ENCODE results near the gene THADA. TPM values are rescaled to one million over a fixed set of nuclear protein-coding genes. Genes with fewer than 3 reads are reported as not detected.
"Not testable (repeated sequence)": the region's sequence is repeated elsewhere in the genome, so short reads cannot be mapped to it uniquely, and the experiment has no call there.

The THADA gene, protein sequence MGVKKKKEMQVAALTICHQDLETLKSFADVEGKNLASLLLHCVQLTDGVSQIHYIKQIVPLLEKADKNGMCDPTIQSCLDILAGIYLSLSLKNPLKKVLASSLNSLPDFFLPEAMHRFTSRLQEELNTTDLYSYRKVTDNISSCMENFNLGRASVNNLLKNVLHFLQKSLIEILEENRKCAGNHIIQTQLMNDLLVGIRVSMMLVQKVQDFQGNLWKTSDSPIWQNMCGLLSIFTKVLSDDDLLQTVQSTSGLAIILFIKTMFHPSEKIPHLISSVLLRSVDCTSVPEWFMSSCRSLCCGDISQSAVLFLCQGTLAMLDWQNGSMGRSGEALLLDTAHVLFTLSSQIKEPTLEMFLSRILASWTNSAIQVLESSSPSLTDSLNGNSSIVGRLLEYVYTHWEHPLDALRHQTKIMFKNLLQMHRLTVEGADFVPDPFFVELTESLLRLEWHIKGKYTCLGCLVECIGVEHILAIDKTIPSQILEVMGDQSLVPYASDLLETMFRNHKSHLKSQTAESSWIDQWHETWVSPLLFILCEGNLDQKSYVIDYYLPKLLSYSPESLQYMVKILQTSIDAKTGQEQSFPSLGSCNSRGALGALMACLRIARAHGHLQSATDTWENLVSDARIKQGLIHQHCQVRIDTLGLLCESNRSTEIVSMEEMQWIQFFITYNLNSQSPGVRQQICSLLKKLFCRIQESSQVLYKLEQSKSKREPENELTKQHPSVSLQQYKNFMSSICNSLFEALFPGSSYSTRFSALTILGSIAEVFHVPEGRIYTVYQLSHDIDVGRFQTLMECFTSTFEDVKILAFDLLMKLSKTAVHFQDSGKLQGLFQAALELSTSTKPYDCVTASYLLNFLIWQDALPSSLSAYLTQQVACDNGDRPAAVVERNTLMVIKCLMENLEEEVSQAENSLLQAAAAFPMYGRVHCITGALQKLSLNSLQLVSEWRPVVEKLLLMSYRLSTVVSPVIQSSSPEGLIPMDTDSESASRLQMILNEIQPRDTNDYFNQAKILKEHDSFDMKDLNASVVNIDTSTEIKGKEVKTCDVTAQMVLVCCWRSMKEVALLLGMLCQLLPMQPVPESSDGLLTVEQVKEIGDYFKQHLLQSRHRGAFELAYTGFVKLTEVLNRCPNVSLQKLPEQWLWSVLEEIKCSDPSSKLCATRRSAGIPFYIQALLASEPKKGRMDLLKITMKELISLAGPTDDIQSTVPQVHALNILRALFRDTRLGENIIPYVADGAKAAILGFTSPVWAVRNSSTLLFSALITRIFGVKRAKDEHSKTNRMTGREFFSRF (N-terminal part only)
- 65.0 TPM for total RNA-seq (ENCODE audit: insufficient read depth, low replicate concordance)

DNA sequence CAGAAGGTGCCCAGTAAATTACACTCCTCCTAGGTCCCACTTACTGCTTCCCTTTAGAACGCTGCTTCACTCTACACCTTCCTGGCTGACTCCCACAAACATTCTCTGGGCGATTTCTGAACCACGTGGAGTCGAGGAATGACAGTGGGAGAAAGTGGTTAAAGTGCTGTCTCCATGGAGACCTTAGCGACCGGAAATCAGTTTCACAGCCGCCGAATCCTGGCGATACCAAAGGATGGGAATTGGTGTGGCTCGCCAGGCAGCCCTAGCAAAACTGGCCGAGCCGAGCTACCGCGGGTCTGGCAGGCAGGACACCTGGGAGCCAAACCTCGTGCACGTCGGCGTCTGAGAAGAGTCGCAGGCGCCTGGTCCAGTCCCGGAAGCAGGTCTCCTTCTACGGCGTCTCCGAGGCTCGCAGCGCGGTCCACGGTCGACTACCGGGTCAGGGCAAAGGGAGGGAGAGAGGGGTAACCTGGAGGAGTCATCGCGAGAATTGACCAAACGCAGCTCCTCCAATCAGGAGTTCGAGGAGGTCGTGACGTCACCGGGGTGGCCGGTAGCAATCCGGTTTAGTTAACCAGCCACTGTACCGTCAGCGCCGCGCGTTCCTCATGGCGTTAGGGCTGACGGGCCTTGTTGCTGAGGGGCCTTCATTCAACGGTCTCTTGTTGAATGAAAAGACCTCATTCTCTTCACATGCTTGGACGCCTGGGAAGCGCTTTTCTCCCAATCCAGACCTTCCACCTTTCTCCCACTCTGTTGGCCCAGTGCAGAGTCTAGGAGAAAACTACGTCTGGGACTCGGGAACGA lies at the start of gene THADA:
Gene THADA (minus strand): TSS at position 436 of the 810 bp plus-strand sequence. CDS start 3,646 bp downstream, outside the sequence.
- DNase-seq (ENCODE audit: low spot score), result peak; percentile 99

DNA sequence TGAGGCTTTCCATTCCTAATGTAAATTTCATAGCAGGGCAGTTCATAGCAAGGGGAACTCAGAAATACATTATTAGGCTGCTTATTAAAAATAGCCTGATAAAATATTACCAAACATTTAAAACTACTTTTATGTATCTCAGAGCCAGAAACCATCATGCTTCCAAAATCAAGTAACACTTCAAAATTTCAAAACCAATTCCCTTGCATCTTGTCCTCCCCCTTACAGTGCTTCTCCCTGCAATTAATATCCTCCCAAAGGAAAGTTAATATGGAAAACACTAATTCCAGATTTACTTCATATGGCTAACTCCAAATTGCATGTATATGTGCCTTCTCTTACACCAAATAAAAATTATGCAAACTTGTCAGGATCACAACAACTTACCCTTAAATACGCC lies 47.8 kb upstream of the THADA start:
- no peak for DNase-seq (ENCODE audit: low spot score)

DNA sequence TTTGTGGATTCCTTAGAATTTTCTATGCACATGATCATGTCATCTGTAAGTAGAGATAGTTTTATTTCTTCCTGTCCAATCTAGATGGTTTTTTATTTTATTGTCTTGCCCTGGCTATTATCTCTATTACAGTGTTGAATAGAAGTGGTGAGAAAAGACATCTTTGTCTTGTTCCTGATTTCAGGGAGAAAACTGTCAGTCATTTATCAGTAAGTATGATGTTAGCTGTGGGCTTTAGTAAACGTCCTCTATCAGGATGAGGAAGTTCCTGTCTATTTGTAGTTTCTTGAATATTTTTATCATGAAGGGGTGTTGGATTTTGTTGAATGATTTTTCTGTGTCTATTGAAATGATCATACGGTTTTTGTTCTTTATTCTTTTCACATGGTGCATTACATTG lies 46.5 kb upstream of the THADA start:
- no peak for DNase-seq (ENCODE audit: low spot score)

DNA sequence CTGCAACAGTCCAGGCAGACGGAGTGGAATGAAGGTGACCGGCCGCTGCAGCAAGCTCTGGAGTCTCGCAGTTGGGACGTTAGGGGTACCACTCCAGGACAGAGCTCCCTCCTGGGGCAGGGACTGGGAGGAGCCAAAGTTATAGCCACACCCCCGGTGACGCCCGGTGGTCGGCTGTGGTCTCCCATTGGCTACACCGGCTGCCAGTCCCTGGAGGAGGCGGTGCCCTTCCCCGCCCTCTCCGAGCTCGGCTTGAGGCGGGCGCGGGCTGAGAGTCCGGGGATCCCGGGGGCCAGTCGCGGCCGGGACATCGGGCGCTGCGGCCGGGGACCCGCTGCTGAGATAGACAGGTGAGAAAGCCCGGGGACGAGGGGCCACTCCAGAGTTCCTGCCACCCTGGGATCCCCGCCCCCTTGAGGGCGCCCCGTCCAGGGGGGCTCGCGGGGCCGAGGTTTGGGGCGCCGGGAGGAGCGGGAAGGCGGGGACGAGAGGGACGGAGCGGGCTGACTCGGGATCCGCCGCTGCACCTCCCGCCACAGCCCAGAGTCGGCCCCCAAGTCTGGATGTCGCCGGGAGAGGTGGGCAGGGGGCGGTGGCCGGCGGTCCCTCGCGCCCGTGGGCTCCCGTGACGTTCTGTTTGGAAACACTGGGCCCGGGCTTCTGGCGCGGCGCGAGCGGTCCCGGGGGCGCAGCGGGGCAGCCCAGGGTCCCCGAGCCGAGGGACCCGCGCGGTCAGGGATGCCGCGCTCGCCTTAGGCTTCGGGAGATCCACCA lies 41.4 kb upstream of the THADA start, which contains the start of gene PLEKHH2:
Gene PLEKHH2 (plus strand): TSS at position 231 of the 774 bp plus-strand sequence. CDS start 7,414 bp downstream, outside the sequence.
- DNase-seq (ENCODE audit: low spot score), result peak; percentile 87

DNA sequence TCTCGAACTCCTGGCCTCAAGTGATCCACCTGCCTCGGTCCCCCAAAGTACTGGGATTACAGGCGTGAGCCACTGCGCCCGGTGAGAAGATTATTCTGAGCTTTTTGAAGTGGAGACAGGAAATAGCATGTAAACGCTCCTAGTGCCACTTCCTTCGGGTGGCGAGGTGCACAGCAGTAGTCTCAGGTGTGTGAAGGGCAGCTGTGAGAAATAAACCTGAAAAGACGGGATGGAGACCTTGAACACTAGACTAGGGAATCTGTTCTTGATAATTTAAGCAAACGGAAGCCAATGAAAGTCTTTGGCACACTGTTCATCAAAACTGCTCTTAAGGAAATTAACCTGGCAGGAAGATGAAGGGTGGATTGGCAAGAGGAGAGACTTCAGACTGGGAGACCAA lies 40.8 kb upstream of the THADA start:
- no peak for DNase-seq (ENCODE audit: low spot score)

DNA sequence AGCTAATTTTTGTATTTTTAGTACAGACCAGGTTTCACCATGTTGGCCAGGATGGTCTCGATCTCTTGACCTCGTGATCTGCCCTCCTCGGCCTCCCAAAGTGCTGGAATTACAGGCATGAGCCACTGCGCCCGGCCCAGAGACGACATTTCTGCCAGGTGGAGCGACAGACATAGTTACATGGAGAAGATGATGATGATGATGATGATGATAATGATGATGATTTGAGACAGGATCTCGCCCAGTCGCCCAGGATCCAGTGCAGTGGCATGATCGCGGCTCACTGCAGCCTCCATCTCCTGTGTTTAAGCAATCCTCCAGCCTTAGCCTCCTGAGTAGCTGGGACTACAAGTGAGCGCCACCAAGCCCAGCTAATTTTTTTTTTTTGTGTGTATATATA lies 40.3 kb upstream of the THADA start:
- DNase-seq (ENCODE audit: low spot score), result not testable (repeated sequence)

DNA sequence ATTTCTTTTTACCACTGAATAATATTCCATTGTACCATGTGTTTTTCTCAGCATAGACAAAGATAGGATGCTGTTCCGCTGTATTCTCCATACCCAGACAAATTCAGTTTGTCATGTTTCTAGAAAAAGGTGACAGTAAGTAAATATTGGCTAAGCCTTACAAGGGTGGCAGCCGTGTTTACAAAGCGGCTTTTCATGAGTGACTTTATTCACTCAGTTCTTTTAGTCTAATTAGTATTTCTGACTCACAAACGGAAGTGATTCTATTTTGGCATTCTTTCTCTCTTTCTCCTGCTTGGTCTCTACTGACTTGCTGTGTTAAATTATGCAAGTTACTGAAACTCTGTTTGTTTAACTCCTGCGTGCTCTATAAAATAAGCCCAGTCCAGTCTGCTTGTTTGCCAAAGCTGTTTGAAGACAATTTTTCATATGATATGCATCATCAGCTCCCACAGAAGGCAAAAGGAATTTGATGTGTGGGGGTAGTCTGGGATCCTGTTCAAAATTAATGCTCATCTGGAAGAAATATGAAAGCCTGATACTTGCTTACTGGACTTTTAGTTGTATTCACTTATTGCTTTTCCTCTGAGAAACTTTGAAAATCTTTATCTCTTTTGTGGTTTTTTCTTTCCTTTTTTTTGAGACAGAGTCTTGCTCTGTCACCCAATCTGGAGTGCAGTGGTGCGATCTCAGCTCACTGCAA lies 38.9 kb upstream of the THADA start:
- peak; percentile 58 for DNase-seq (ENCODE audit: low spot score)

DNA sequence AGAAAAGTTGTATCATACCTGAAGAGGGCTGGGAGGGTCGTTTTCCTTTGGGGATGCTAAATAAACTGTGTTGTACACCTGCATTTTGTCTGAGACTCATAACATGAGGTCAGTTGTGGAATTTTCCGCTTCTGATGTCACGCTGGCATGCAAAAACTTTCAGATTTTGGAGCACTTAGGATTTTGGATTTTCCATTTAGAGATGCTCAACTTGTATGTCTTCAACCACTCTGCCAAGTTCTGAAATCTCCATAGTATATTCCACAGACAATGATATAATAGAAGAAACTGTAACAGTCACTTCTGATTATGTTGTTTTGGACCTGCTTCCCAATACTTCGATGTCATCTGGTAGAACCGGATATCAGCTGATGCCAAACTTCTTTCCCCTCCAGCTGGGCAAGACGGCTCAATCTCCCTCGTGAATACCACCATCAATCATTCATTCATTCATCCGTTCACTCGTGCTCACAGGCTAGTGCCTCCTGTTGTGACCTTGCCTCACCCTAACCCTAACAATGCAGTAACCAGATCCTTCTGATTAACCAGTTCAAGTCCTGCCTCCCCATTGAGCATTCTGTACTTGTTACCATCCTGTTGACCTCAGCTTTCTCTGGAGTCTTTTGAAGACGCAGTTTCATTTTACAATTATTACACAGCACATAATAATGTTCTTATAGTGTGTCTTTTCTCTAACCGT lies 35.9 kb upstream of the THADA start:
- DNase-seq (ENCODE audit: low spot score), result no peak

DNA sequence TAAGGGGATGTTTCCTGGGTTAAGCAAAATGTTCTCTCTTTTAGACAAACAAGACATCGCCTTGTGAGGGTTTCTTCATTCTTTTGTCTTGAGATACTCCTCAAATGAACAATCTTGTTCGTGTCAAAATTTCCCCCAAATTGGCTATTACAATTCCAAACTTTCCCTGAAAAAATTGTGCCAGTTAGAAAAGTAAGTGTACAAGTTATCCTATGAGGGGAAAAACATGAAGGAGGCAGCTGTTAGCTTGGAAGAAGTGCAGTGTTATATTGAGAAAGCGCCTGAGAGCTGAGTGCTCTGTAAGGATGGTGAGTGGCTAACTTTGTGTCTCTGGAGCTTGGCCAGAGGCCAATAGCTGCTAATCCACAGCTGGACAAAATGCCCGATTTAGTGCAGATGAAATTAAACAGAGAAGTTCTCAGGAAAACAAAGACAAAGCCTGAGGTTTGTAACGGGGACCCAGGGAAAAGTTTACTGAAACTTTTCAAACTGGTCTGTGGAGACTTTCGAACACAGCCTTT lies 27.2 kb upstream of the THADA start:
- no peak for DNase-seq (ENCODE audit: low spot score)

DNA sequence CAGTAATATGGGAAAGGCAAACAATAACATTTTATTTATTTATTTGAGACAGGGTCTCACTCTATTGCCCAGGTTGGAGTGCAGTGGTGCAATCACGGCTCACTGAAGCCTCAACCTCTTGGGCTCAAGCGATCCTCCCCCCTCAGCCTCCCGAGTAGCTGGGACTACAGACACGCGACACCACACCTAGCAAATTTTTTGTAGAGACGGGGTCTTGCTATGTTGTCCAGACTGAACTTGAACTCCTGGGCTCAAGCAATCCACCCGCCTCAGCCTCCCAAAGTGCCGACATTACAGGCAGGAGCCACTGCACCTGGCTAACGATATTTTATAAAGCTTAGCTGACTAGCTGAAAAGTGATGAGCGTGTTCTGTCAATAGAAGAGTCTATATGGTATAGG lies 23.7 kb upstream of the THADA start:
- DNase-seq (ENCODE audit: low spot score), result no peak

DNA sequence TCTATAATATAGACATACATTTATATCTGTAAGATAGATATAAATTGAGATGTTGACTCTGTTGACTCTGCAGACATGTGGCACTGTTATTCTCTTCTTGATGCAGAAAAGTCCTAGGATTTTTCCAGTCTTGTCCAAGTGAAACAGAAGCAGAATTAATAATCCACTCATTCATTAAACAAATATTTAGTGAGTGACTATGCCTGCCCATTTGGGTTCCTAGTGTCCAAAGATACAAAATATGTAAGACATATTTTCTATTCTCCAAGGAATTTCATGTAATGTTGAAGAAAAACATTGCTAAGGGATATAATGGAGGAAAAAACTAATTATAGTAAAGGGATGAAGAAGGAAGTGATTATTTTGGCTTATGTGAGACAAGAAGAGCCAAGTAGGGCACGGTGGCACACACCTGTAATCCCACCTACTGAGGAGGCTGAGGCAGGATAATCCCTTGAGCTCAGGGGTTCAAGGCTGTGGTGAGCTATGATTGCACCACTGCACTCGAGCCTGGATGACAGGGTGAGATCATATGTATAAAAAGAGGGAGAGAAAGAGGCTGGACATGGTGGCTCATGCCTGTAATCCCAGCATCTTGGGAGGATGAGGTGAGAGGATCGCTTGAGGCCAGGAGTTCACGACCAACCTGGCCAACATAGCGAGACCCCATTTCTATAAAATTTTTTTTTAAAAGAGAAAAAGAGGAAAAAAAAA lies 21.3 kb upstream of the THADA start:
- DNase-seq (ENCODE audit: low spot score), result no peak

DNA sequence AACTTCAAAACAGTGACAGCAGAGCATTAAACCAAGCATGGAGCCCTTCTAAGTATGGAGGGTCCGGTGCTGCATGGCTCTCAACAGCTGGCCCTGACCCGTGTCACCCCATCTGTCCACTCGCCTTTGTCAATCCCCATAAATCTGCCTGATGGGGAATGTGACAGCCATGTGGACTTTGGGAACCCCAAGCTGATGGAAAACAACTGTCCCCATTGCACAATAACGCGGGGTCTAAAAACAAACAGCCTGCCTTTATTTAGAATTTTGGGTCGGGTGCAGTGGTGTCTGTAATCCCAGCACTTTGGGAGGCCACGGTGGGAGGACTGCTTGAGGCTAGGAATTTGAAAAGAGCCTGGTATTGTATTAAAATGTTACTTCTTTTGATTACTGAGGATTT lies 17.1 kb upstream of the THADA start:
- DNase-seq (ENCODE audit: low spot score), result no peak

DNA sequence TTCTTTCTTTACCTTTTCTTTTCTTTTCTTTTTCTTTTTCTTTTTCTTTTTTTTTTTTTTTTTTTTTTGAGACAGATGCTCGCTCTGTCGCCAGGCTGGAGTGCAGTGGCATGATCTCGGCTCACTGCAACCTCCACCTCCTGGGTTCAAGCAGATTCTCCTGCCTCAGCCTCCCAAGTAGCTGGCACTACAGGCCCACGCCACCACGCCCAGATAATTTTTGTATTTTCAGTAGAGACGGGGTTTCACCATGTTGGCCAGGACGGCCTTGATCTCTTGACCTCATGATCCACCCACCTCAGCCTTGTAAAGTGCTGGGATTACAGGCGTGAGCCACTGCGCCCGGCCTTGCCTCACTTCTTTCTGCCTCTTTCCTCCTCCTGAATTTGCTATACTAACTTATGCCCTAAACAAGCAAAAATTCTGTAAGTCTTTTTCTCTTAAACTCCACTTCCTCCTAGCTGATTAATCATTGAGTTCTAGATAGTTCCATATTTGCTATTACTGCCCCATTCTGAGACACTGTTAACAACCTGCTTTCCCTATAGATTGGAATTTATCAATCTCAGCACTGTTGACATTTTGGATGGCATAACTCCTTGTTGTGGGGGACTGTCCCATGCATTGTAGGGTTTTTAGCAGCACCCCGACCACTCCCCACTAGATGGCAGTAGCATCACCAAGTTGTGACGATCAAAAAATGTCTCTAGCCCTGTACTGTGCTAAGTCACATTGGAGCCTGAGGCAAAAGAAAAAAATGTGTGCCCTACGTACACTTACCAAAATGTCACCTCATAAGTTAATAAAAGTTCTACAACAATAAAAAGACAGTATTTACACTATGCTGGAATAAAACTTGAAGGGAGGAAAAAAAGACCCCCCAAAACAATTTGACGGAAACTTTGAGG lies 16.4 kb upstream of the THADA start:
- peak; percentile 80 for DNase-seq (ENCODE audit: low spot score)

DNA sequence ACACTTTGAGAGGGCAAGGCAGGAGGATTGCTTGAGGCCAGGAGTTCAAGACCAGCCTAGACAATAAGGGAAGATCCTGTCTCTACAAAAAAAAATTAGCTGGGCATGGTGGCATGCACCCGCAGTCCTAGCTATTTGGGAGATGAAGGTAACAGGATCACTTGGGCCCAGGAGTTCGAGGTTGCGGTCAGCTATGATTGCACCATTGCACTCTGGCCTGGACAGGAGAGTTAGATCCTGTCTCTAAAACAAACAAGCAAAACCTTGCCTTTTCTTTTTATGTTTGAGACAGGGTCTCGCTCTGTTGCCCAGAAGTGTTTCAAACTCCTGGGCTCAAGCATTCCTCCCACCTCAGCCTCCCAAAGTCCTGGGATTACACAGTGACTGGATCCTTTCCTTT lies 14.5 kb upstream of the THADA start:
- no peak for DNase-seq (ENCODE audit: low spot score)

DNA sequence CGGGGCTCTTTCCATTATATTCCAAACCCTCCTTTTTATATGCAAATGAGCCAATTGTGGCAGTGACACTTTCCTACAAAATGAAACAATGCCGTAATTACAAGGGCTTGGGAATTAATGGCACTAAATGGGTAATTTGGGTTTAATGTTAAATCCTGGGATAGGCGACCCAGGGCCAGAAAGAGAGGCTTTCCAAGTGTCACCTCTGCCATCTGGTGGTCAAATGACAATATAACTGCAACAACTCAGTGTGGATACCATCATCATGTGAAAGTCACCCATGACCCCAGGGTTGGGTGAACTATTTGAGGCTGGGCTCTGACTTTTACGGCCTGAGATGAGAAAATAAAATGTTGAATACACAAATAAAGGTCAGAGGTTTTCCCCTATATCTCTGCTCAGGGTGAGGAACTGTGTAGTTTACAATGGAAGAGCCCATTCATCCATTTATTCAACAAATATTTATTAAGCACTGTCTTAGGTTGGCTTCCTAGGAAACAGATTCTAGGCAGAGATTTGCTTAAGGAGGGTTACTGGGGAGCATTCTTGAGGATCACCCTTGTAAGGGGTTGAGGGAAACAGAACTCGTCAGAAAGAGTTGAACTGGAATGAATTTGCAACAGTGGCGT lies 13.6 kb upstream of the THADA start:
- DNase-seq (ENCODE audit: low spot score), result peak; percentile 51

DNA sequence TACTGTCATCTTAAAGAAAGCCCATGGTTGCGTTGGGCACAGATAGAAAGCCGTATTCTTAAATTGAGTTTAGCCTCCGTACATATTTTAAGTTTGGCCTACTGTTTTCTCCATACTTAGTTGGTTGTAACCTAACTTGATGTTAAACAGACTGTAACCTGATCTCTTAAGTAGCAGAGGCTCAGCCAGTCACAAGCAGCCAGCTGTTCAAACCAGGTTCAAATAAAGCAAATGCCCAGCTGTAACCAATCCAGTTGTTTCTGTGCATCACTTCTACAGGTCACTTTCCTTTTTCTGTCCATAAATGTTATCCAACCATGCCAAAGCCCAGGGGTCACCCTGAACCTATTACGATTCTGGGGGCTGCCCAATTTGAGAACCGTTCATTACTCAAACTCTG lies 10.0 kb upstream of the THADA start:
- peak; percentile 13 for DNase-seq (ENCODE audit: low spot score)
